A549 (cell line): Measurements from ENCODE around the gene ATP2C1. TPM values are rescaled to one million over a fixed set of nuclear protein-coding genes. Genes with fewer than 3 reads are reported as not detected.

Source experiments
- ATAC-seq, 2 experiments: fragments of 200-7000 bp in 1 of 2; fragments of >200 bp in 1 of 2; cut with Nextera tagmentation in 1 of 2; cut with Tn5 transposase in 1 of 2; 3 replicates each; pipeline versions ENCODE4 v1.8.0 to v1.9.1; 2018 to 2020; ENCODE audit warnings: mild to moderate bottlenecking in 1 of 2, moderate library complexity in 1 of 2
- CTCF ChIA-PET: fragments of 300-600 bp; sonication (Branson Sonifier 250); formaldehyde crosslinking; extraction: SDS; loops from one replicate; lab custom pipeline; 2021; ENCODE audit warnings: antibody characterized with exemption, inconsistent platforms; lab: Yijun Ruan, JAX
- POLR2A ChIA-PET: fragments of 350-600 bp; formaldehyde crosslinking; extraction: SDS; loops from one replicate; lab custom pipeline; 2021; ENCODE audit warnings: antibody characterized with exemption, inconsistent platforms; lab: Yijun Ruan, JAX
- DNase-seq, 2 experiments: peaks; one replicate each; pipeline versions ENCODE4 v3.0.0 to v3.0.0-alpha.2; 2011 to 2016; ENCODE audit warnings: low read depth in 1 of 2, low spot score in 1 of 2
- FAIRE-seq: peaks from 2 replicates; lab custom pipeline; 2011; peaks lifted over from hg19 to GRCh38; lab: Jason Lieb, UNC
- H3K27ac ChIP-seq, 2 experiments: fragments of >200 bp; sonication (Bioruptor Twin); formaldehyde crosslinking; 3 replicates each; pipeline ENCODE4 v1.5.1; 2016 to 2017
- H3K4me1 ChIP-seq: fragments of >200 bp; sonication (Bioruptor Twin); formaldehyde crosslinking; 3 replicates; pipeline ENCODE4 v1.6.1; 2016
- H3K4me2 ChIP-seq: fragments of >200 bp; sonication (Bioruptor Twin); formaldehyde crosslinking; 3 replicates; pipeline ENCODE4 v1.6.1; 2016
- H3K4me3 ChIP-seq: fragments of >200 bp; sonication (Bioruptor Twin); formaldehyde crosslinking; 3 replicates; pipeline ENCODE4 v1.5.1; 2016
- H3K9me3 ChIP-seq: fragments of >200 bp; sonication (Bioruptor Twin); formaldehyde crosslinking; 3 replicates; pipeline ENCODE4 v1.6.1; 2016
- BHLHE40 ChIP-seq: IDR thresholded peaks from 2 replicates; pipeline ENCODE4 v1.6.1; 2012; ENCODE audit warnings: low read depth, low read length, inconsistent platforms
- CBX2 ChIP-seq: fragments of 200-600 bp; sonication (generic); IDR thresholded peaks from 2 replicates; pipeline ENCODE4 v1.6.1; 2016; ENCODE audit warnings: low read depth, mild to moderate bottlenecking, borderline replicate concordance
- EHMT2 ChIP-seq: fragments of 200-600 bp; sonication (generic); IDR thresholded peaks from 2 replicates; pipeline ENCODE4 v1.6.1; 2016; ENCODE audit warnings: antibody characterized with exemption, low read depth, mild to moderate bottlenecking, moderate library complexity
- EP300 ChIP-seq, 2 experiments: fragments of >200 bp; sonication (Bioruptor Twin); formaldehyde crosslinking; IDR thresholded peaks; 2 replicates in 1 of 2; 3 replicates in 1 of 2; pipeline ENCODE4 v1.6.1; 2016 to 2017
- ESRRA ChIP-seq: fragments of 150-350 bp; IDR thresholded peaks from 2 replicates; pipeline ENCODE4 v1.6.1; 2014; ENCODE audit warnings: mild to moderate bottlenecking, low read length, borderline replicate concordance
- FOSL2 ChIP-seq, 2 experiments: fragments of 450-650 bp in 1 of 2; fragments of >200 bp in 1 of 2; sonication (Bioruptor Twin) in 1 of 2; formaldehyde crosslinking; IDR thresholded peaks; 2 replicates each; pipeline versions ENCODE4 v1.5.0 to v1.6.1; 2016 to 2020; ENCODE audit warnings: mild to moderate bottlenecking in 1 of 2, moderate library complexity in 1 of 2
- HDAC2 ChIP-seq: fragments of 200-600 bp; sonication (generic); IDR thresholded peaks from 2 replicates; pipeline ENCODE4 v1.6.1; 2016
- HOXA7 ChIP-seq: fragments of 250-450 bp; sonication (Bioruptor Pico); IDR thresholded peaks from 2 replicates; pipeline ENCODE4 v1.5.0; 2020; ENCODE audit warnings: mild to moderate bottlenecking, moderate library complexity
- HOXB13 ChIP-seq: fragments of 250-450 bp; sonication (Bioruptor Pico); IDR thresholded peaks from 2 replicates; pipeline ENCODE4 v1.5.0; 2020; ENCODE audit warnings: low read depth, mild to moderate bottlenecking, moderate library complexity
- MAZ ChIP-seq: fragments of 150-350 bp; IDR thresholded peaks from 2 replicates; pipeline ENCODE4 v1.6.1; 2014; ENCODE audit warnings: antibody characterized with exemption, low read depth, low read length, borderline replicate concordance
- PHF8 ChIP-seq: fragments of 200-600 bp; sonication (generic); IDR thresholded peaks from 2 replicates; pipeline ENCODE4 v1.6.1; 2016; ENCODE audit warnings: low read depth, mild to moderate bottlenecking, antibody characterized with exemption, moderate library complexity, borderline replicate concordance
- POLR2A ChIP-seq: IDR thresholded peaks from 2 replicates; pipeline ENCODE4 v1.6.1; 2012; ENCODE audit warnings: mild to moderate bottlenecking, low read length
- POLR2AphosphoS2 ChIP-seq: conservative IDR thresholded peaks from 2 replicates; pipeline ENCODE4 v1.6.1; 2012; ENCODE audit warnings: low read length, improper control_type of control experiment, inconsistent platforms
- RARB ChIP-seq: fragments of 250-450 bp; sonication (Bioruptor Pico); IDR thresholded peaks from 2 replicates; pipeline ENCODE4 v1.8.0; 2021; ENCODE audit warnings: mild to moderate bottlenecking, moderate library complexity
- SMC3 ChIP-seq: fragments of >200 bp; sonication (Bioruptor Twin); formaldehyde crosslinking; IDR thresholded peaks from 3 replicates; pipeline ENCODE4 v1.6.1; 2018; ENCODE audit warnings: inconsistent platforms
- SREBF2 ChIP-seq: fragments of 450-650 bp; IDR thresholded peaks from 2 replicates; pipeline ENCODE4 v1.6.1; 2014; ENCODE audit warnings: mild to moderate bottlenecking, moderate library complexity
- TFCP2L1 ChIP-seq: fragments of 250-450 bp; sonication (Bioruptor Pico); IDR thresholded peaks from 2 replicates; pipeline ENCODE4 v1.5.0; 2021; ENCODE audit warnings: mild to moderate bottlenecking
- TP53 ChIP-seq: fragments of 250-450 bp; sonication (Bioruptor Pico); IDR thresholded peaks from 2 replicates; pipeline ENCODE4 v1.5.0; 2021; ENCODE audit warnings: mild to moderate bottlenecking, moderate library complexity
- ZNF302 ChIP-seq: fragments of 250-450 bp; sonication (Bioruptor Pico); IDR thresholded peaks from 2 replicates; pipeline ENCODE4 v1.9.0; 2021; ENCODE audit warnings: inconsistent platforms, mild to moderate bottlenecking, moderate library complexity
- polyA plus RNA-seq, 4 experiments: library from polyadenylated mRNA; depleted of rRNA in 3 of 4; stranded (reverse); fragments of >200 nt; fragmentation: RNase III in 1 of 4; extraction: RNeasy Plus Mini Kit Qiagen cat#74134 plus additional on column Dnase treatment in 1 of 4; gene quantifications; 2 replicates in 3 of 4; 3 replicates in 1 of 4; pipeline ENCODE4 v1.2.3, GENCODE V29; 2011 to 2017
- TF ChIP-seq, protein P1 (sequence below): fragments of 250-450 bp; sonication (Bioruptor Pico); IDR thresholded peaks from 2 replicates; pipeline ENCODE4 v1.5.0; 2021; ENCODE audit warnings: mild to moderate bottlenecking, moderate library complexity, borderline replicate concordance
- TF ChIP-seq, protein P2 (sequence below): fragments of 450-650 bp; IDR thresholded peaks from 2 replicates; pipeline ENCODE4 v1.6.1; 2014; ENCODE audit warnings: antibody characterized with exemption
- TF ChIP-seq, protein P3 (sequence below): fragments of 250-450 bp; sonication (Bioruptor Pico); IDR thresholded peaks from 2 replicates; pipeline ENCODE4 v1.5.0; 2020; ENCODE audit warnings: low read depth, mild to moderate bottlenecking, moderate library complexity
- TF ChIP-seq, protein P4 (sequence below): fragments of 150-350 bp; IDR thresholded peaks from 2 replicates; pipeline ENCODE4 v1.6.1; 2014; ENCODE audit warnings: low read depth, mild to moderate bottlenecking, low read length
- TF ChIP-seq, protein P5 (sequence below): IDR thresholded peaks from 2 replicates; pipeline ENCODE4 v1.6.1; 2012
- TF ChIP-seq, protein P6 (sequence below): fragments of >200 bp; sonication (Bioruptor Twin); formaldehyde crosslinking; IDR thresholded peaks from 3 replicates; pipeline ENCODE4 v1.5.1; 2016

Gene ATP2C1
- polyA plus RNA-seq, 2 of the 4 experiments (the other 2 are of a cell fraction) = 48.1 to 74.3 TPM

DNA sequence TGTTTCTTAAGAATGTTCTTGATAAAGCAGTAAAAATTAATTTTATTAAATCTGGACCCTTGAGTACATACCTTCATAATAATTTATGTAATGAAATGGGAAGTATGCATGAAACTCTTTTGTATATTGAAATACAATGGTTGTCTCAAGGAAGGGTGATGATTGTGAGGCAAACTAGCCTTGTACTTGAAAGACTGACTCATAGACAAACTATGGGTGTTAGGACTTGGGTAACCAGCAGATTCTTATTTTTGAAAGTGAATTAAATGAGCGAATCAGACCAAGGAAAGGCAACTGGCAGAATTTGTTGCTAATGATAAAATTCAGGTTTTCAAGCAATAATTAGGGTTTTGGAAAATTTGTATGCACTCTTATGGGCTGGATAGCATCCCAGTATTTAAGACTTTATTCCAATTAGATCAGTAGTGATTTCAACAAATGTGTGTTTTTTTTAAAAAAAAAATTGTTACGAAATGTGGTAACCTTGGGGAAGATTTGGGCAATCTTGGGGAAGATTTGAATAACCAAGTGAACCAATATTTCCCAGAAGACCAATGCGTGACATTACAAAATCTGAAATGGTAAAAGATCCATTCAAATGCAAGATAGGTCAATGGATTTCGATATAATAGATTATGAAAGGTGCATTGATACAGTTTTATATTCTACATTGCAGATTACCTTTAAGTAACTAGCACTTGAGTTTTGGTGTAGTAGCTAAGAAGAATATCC, 42.0 kb downstream of the ATP2C1 start (continued):
- TF ChIP-seq RARB = no peak
- no peak for TF ChIP-seq SMC3
- no peak for TF ChIP-seq CBX2
- TF ChIP-seq HOXB13 (CRISPR knock-in tag) = no peak
- TF ChIP-seq HOXA7 = no peak
- no peak for TF ChIP-seq ESRRA
- no peak for TF ChIP-seq TFCP2L1 (CRISPR knock-in tag)
- no peak for TF ChIP-seq EP300 (IDR thresholded peaks at IDR 0.05)

DNA sequence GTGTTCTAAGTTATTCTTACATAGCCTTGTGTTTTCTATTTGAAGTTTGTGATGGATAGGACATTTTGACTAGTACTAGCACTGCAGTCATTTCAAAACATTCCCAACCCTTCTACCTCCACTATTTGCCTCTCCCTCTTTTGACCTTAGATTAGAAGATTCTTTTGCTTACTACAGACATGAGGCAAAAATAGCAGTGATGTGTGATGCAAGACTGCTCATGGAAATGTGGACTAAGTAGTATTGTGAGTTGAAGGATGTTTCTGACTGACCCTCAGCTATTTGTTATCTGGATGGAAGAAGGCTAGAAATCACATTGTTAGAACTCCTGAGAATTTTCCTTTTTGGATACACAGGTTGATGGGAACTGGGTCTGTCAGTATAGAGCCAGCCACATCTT, 45.9 kb downstream of the ATP2C1 start:
- no peak for FAIRE-seq
- POLR2A ChIA-PET = no interaction called here
- H3K9me3 ChIP-seq = no peaks in the 10 kb centered on the region
- no peak overlapping the region for H3K4me3 ChIP-seq
- H3K27ac ChIP-seq = no peak overlapping the region
- TF ChIP-seq RARB (no peak), SMC3 (no peak), HDAC2 (no peak), POLR2A (no peak), ZNF302 (no peak), EHMT2 (no peak), BHLHE40 (no peak), TP53 (no peak), MAZ (no peak), FOSL2 (IDR thresholded peaks at IDR 0.05) (no peak), FOSL2 (CRISPR knock-in tag; IDR thresholded peaks at IDR 0.05) (no peak), POLR2AphosphoS2 (no peak), PHF8 (no peak), SREBF2 (no peak), HOXB13 (CRISPR knock-in tag) (no peak)
- TF ChIP-seq, protein P1, sequence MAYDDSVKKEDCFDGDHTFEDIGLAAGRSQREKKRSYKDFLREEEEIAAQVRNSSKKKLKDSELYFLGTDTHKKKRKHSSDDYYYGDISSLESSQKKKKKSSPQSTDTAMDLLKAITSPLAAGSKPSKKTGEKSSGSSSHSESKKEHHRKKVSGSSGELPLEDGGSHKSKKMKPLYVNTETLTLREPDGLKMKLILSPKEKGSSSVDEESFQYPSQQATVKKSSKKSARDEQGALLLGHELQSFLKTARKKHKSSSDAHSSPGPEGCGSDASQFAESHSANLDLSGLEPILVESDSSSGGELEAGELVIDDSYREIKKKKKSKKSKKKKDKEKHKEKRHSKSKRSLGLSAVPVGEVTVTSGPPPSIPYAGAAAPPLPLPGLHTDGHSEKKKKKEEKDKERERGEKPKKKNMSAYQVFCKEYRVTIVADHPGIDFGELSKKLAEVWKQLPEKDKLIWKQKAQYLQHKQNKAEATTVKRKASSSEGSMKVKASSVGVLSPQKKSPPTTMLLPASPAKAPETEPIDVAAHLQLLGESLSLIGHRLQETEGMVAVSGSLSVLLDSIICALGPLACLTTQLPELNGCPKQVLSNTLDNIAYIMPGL = no peak
- TF ChIP-seq, protein P2, sequence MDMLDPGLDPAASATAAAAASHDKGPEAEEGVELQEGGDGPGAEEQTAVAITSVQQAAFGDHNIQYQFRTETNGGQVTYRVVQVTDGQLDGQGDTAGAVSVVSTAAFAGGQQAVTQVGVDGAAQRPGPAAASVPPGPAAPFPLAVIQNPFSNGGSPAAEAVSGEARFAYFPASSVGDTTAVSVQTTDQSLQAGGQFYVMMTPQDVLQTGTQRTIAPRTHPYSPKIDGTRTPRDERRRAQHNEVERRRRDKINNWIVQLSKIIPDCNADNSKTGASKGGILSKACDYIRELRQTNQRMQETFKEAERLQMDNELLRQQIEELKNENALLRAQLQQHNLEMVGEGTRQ = no peak
- TF ChIP-seq, protein P3, sequence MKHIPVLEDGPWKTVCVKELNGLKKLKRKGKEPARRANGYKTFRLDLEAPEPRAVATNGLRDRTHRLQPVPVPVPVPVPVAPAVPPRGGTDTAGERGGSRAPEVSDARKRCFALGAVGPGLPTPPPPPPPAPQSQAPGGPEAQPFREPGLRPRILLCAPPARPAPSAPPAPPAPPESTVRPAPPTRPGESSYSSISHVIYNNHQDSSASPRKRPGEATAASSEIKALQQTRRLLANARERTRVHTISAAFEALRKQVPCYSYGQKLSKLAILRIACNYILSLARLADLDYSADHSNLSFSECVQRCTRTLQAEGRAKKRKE (CRISPR knock-in tag) = no peak
- TF ChIP-seq, protein P4, sequence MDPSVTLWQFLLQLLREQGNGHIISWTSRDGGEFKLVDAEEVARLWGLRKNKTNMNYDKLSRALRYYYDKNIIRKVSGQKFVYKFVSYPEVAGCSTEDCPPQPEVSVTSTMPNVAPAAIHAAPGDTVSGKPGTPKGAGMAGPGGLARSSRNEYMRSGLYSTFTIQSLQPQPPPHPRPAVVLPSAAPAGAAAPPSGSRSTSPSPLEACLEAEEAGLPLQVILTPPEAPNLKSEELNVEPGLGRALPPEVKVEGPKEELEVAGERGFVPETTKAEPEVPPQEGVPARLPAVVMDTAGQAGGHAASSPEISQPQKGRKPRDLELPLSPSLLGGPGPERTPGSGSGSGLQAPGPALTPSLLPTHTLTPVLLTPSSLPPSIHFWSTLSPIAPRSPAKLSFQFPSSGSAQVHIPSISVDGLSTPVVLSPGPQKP = no peak
- TF ChIP-seq, protein P5, sequence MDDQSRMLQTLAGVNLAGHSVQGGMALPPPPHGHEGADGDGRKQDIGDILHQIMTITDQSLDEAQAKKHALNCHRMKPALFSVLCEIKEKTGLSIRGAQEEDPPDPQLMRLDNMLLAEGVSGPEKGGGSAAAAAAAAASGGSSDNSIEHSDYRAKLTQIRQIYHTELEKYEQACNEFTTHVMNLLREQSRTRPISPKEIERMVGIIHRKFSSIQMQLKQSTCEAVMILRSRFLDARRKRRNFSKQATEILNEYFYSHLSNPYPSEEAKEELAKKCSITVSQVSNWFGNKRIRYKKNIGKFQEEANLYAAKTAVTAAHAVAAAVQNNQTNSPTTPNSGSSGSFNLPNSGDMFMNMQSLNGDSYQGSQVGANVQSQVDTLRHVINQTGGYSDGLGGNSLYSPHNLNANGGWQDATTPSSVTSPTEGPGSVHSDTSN = no peak
- TF ChIP-seq, protein P6, sequence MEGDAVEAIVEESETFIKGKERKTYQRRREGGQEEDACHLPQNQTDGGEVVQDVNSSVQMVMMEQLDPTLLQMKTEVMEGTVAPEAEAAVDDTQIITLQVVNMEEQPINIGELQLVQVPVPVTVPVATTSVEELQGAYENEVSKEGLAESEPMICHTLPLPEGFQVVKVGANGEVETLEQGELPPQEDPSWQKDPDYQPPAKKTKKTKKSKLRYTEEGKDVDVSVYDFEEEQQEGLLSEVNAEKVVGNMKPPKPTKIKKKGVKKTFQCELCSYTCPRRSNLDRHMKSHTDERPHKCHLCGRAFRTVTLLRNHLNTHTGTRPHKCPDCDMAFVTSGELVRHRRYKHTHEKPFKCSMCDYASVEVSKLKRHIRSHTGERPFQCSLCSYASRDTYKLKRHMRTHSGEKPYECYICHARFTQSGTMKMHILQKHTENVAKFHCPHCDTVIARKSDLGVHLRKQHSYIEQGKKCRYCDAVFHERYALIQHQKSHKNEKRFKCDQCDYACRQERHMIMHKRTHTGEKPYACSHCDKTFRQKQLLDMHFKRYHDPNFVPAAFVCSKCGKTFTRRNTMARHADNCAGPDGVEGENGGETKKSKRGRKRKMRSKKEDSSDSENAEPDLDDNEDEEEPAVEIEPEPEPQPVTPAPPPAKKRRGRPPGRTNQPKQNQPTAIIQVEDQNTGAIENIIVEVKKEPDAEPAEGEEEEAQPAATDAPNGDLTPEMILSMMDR = no peak
- no peak for ATAC-seq
- peaks cover 28% of the 10 kb centered on the region for H3K4me1 ChIP-seq
- no peak overlapping the region for H3K4me2 ChIP-seq
- peak in 1 of 2 experiments; percentile 1 for DNase-seq
- CTCF ChIA-PET = no interaction called here
